Stimulated activated naive CD8-positive, alpha-beta T cell treated with anti-CD3 and anti-CD28 coated beads, Interleukin-15, Interleukin-2, amounts not matched to agents 100 ng/mL and 50 ng/mL, for 24 hours (primary cell): Measurements from ENCODE around the gene SEZ6L.

Source experiments
- H3K27ac Mint-ChIP-seq: one replicate; pipeline ENCODE4 v1.8.0; 2021; ENCODE audit warnings: mild to moderate bottlenecking, mixed read lengths
- H3K27me3 Mint-ChIP-seq: one replicate; pipeline ENCODE4 v1.8.0; 2021; ENCODE audit warnings: mixed read lengths
- H3K36me3 Mint-ChIP-seq: one replicate; pipeline ENCODE4 v1.8.0; 2021; ENCODE audit warnings: low read depth, mixed read lengths
- H3K4me1 Mint-ChIP-seq: one replicate; pipeline ENCODE4 v1.8.0; 2021; ENCODE audit warnings: low read depth, mixed read lengths
- H3K4me3 Mint-ChIP-seq: one replicate; pipeline ENCODE4 v1.8.0; 2021; ENCODE audit warnings: mild to moderate bottlenecking, mixed read lengths
- H3K9me3 Mint-ChIP-seq: one replicate; pipeline ENCODE4 v1.8.0; 2021; ENCODE audit warnings: mixed read lengths

SEZ6L gene

GRCh38 chr22:26314656-26315055 lies 145.4 kb downstream of the SEZ6L start:
- Mint-ChIP-seq H3K36me3 (no peaks in the 10 kb centered on the region), H3K27ac (no peak overlapping the region), H3K27me3 (peaks cover 14% of the 10 kb centered on the region), H3K4me1 (no peaks in the 10 kb centered on the region), H3K9me3 (no peaks in the 10 kb centered on the region), H3K4me3 (no peak overlapping the region)

GRCh38 chr22:26316732-26317285 lies 147.5 kb downstream of the SEZ6L start:
- H3K36me3 Mint-ChIP-seq = no peaks in the 10 kb centered on the region
- H3K27me3 Mint-ChIP-seq = peaks cover 11% of the 10 kb centered on the region
- no peak overlapping the region for H3K4me3 Mint-ChIP-seq
- no peaks in the 10 kb centered on the region for H3K9me3 Mint-ChIP-seq
- H3K27ac Mint-ChIP-seq = no peak overlapping the region
- no peaks in the 10 kb centered on the region for H3K4me1 Mint-ChIP-seq

- Mint-ChIP-seq H3K36me3 (no peaks in the 10 kb centered on the region), H3K27me3 (peaks cover 22% of the 10 kb centered on the region)
Measured at GRCh38 chr22:26318975-26319374, 149.7 kb downstream of the SEZ6L start.

GRCh38 chr22:26320447-26320846 lies 151.2 kb downstream of the SEZ6L start:
- Mint-ChIP-seq H3K4me3 (no peak overlapping the region), H3K27ac (no peak overlapping the region), H3K9me3 (no peaks in the 10 kb centered on the region), H3K27me3 (peaks cover 25% of the 10 kb centered on the region), H3K4me1 (no peaks in the 10 kb centered on the region), H3K36me3 (no peaks in the 10 kb centered on the region)

More at GRCh38 chr22:26318975-26319374, 149.7 kb downstream of the SEZ6L start:
- Mint-ChIP-seq H3K9me3 (no peaks in the 10 kb centered on the region), H3K4me3 (no peak overlapping the region), H3K4me1 (no peaks in the 10 kb centered on the region), H3K27ac (no peak overlapping the region)

- H3K4me3 Mint-ChIP-seq = no peak overlapping the region
- no peaks in the 10 kb centered on the region for H3K36me3 Mint-ChIP-seq
- H3K9me3 Mint-ChIP-seq = no peaks in the 10 kb centered on the region
- no peak overlapping the region for H3K27ac Mint-ChIP-seq
- peaks cover 24% of the 10 kb centered on the region for H3K27me3 Mint-ChIP-seq
- H3K4me1 Mint-ChIP-seq = no peaks in the 10 kb centered on the region
Measured at GRCh38 chr22:26321469-26321913, 152.2 kb downstream of the SEZ6L start.

GRCh38 chr22:26322179-26322905 lies 153.1 kb downstream of the SEZ6L start:
- no peaks in the 10 kb centered on the region for H3K9me3 Mint-ChIP-seq
- no peaks in the 10 kb centered on the region for H3K4me1 Mint-ChIP-seq
- peaks cover 24% of the 10 kb centered on the region for H3K27me3 Mint-ChIP-seq
- no peak overlapping the region for H3K27ac Mint-ChIP-seq
- no peak overlapping the region for H3K4me3 Mint-ChIP-seq
- no peaks in the 10 kb centered on the region for H3K36me3 Mint-ChIP-seq

GRCh38 chr22:26323013-26323412 lies 153.8 kb downstream of the SEZ6L start:
- Mint-ChIP-seq H3K27ac (no peak overlapping the region), H3K27me3 (peaks cover 24% of the 10 kb centered on the region), H3K4me1 (no peaks in the 10 kb centered on the region), H3K9me3 (no peaks in the 10 kb centered on the region), H3K4me3 (no peak overlapping the region), H3K36me3 (no peaks in the 10 kb centered on the region)

- no peaks in the 10 kb centered on the region for H3K4me1 Mint-ChIP-seq
- peaks cover 22% of the 10 kb centered on the region for H3K27me3 Mint-ChIP-seq
- H3K4me3 Mint-ChIP-seq = no peak overlapping the region
- no peaks in the 10 kb centered on the region for H3K9me3 Mint-ChIP-seq
- no peaks in the 10 kb centered on the region for H3K36me3 Mint-ChIP-seq
- no peak overlapping the region for H3K27ac Mint-ChIP-seq
Measured at GRCh38 chr22:26324150-26324549, 154.9 kb downstream of the SEZ6L start.

GRCh38 chr22:26325641-26326040 lies 156.4 kb downstream of the SEZ6L start:
- no peaks in the 10 kb centered on the region for H3K36me3 Mint-ChIP-seq
- no peaks in the 10 kb centered on the region for H3K9me3 Mint-ChIP-seq
- no peak overlapping the region for H3K4me3 Mint-ChIP-seq
- H3K27me3 Mint-ChIP-seq = peaks cover 17% of the 10 kb centered on the region
- no peaks in the 10 kb centered on the region for H3K4me1 Mint-ChIP-seq
- no peak overlapping the region for H3K27ac Mint-ChIP-seq

GRCh38 chr22:26326803-26327202 lies 157.5 kb downstream of the SEZ6L start:
- H3K36me3 Mint-ChIP-seq = no peaks in the 10 kb centered on the region
- peaks cover 17% of the 10 kb centered on the region for H3K27me3 Mint-ChIP-seq
- H3K4me3 Mint-ChIP-seq = no peak overlapping the region
- H3K4me1 Mint-ChIP-seq = no peaks in the 10 kb centered on the region
- no peaks in the 10 kb centered on the region for H3K9me3 Mint-ChIP-seq
- H3K27ac Mint-ChIP-seq = no peak overlapping the region

- no peak overlapping the region for H3K4me3 Mint-ChIP-seq
- peaks cover 17% of the 10 kb centered on the region for H3K27me3 Mint-ChIP-seq
- H3K4me1 Mint-ChIP-seq = no peaks in the 10 kb centered on the region
- H3K27ac Mint-ChIP-seq = no peak overlapping the region
- no peaks in the 10 kb centered on the region for H3K36me3 Mint-ChIP-seq
- H3K9me3 Mint-ChIP-seq = no peaks in the 10 kb centered on the region
Measured at GRCh38 chr22:26327306-26327705, 158.0 kb downstream of the SEZ6L start.

GRCh38 chr22:26328221-26328620 lies 159.0 kb downstream of the SEZ6L start:
- H3K4me1 Mint-ChIP-seq = no peaks in the 10 kb centered on the region
- H3K27ac Mint-ChIP-seq = no peak overlapping the region
- H3K9me3 Mint-ChIP-seq = no peaks in the 10 kb centered on the region
- H3K4me3 Mint-ChIP-seq = no peak overlapping the region
- H3K36me3 Mint-ChIP-seq = no peaks in the 10 kb centered on the region
- H3K27me3 Mint-ChIP-seq = peaks cover 15% of the 10 kb centered on the region

GRCh38 chr22:26330971-26331625 lies 161.8 kb downstream of the SEZ6L start:
- Mint-ChIP-seq H3K4me1 (no peaks in the 10 kb centered on the region), H3K27me3 (peaks cover 17% of the 10 kb centered on the region), H3K27ac (no peak overlapping the region), H3K36me3 (no peaks in the 10 kb centered on the region), H3K4me3 (no peak overlapping the region), H3K9me3 (no peaks in the 10 kb centered on the region)

GRCh38 chr22:26333088-26333800 lies 164.0 kb downstream of the SEZ6L start:
- no peak overlapping the region for H3K27ac Mint-ChIP-seq

GRCh38 chr22:26334232-26334631 lies 165.0 kb downstream of the SEZ6L start:
- Mint-ChIP-seq H3K4me1 (no peaks in the 10 kb centered on the region), H3K9me3 (no peaks in the 10 kb centered on the region), H3K4me3 (no peak overlapping the region), H3K36me3 (no peaks in the 10 kb centered on the region), H3K27ac (no peak overlapping the region), H3K27me3 (peaks cover 24% of the 10 kb centered on the region)

More at GRCh38 chr22:26333088-26333800, 164.0 kb downstream of the SEZ6L start:
- Mint-ChIP-seq H3K9me3 (no peaks in the 10 kb centered on the region), H3K4me3 (no peak overlapping the region), H3K27me3 (peaks cover 19% of the 10 kb centered on the region), H3K36me3 (no peaks in the 10 kb centered on the region), H3K4me1 (no peaks in the 10 kb centered on the region)
